HG02642 (cell line): ENCODE measurements around the gene DHX32.

ENCODE experiments used
- ATAC-seq: cut with Tn5 transposase; IDR thresholded peaks from one replicate; pipeline ENCODE4 v1.9.1; 2021; ENCODE audit warnings: mild to moderate bottlenecking; ENCODE audit not compliant: unreplicated experiment, poor library complexity

DHX32 gene

GRCh38 chr10:125850766-125851731 lies 30.0 kb downstream of the DHX32 start:
- ATAC-seq: no peak

GRCh38 chr10:125849448-125849847 lies 31.6 kb downstream of the DHX32 start:
- no peak for ATAC-seq

- no peak for ATAC-seq
Measured at GRCh38 chr10:125848857-125849256, 32.2 kb downstream of the DHX32 start.

GRCh38 chr10:125848371-125848770 lies 32.7 kb downstream of the DHX32 start:
- ATAC-seq: no peak

GRCh38 chr10:125846894-125847293 lies 34.2 kb downstream of the DHX32 start:
- no peak for ATAC-seq

- ATAC-seq: no peak
Measured at GRCh38 chr10:125845617-125846016, 35.5 kb downstream of the DHX32 start.

GRCh38 chr10:125844751-125845221 lies 36.3 kb downstream of the DHX32 start:
- no peak for ATAC-seq

- ATAC-seq: no peak
Measured at GRCh38 chr10:125843603-125844329, 37.3 kb downstream of the DHX32 start.

- ATAC-seq: no peak
Measured at GRCh38 chr10:125840955-125841354, 40.1 kb downstream of the DHX32 start.

GRCh38 chr10:125840406-125840805 lies 40.7 kb downstream of the DHX32 start:
- no peak for ATAC-seq

- no peak for ATAC-seq
Measured at GRCh38 chr10:125838802-125839575, 42.1 kb downstream of the DHX32 start.

- ATAC-seq: no peak
Measured at GRCh38 chr10:125836746-125837145, 44.3 kb downstream of the DHX32 start.

GRCh38 chr10:125828311-125828710 lies 52.8 kb downstream of the DHX32 start:
- no peak for ATAC-seq

GRCh38 chr10:125827133-125827532 lies 54.0 kb downstream of the DHX32 start:
- no peak for ATAC-seq

GRCh38 chr10:125824736-125825135 lies 56.4 kb downstream of the DHX32 start:
- no peak for ATAC-seq

- peak; percentile 5 for ATAC-seq
Measured at GRCh38 chr10:125823663-125824251, 57.3 kb downstream of the DHX32 start.

- peak; percentile 83 for ATAC-seq
Measured at GRCh38 chr10:125822878-125823662, 58.0 kb downstream of the DHX32 start, which contains the start of the genes BCCIP and UROS. TSS of gene BCCIP (plus strand) at chr10:125823546. CDS start at chr10:125823558, 12 bp downstream. TSS of gene UROS (minus strand) at chr10:125823258. CDS start at chr10:125816499, 6,759 bp downstream.

- ATAC-seq: peak; percentile 38
Measured at GRCh38 chr10:125820701-125821100, 60.4 kb downstream of the DHX32 start.

GRCh38 chr10:125817337-125817946 lies 63.6 kb downstream of the DHX32 start:
- no peak for ATAC-seq
